H1 (cell line): ENCODE data around the gene DNAL4. TPM values are rescaled to one million over a fixed set of nuclear protein-coding genes. Genes with fewer than 3 reads are reported as not detected.

Experiments used
- CTCF ChIA-PET: fragments of 300-600 bp; sonication (Branson Sonifier 250); formaldehyde crosslinking; loops from one replicate; lab custom pipeline; 2021; ENCODE audit not compliant: partially characterized antibody; lab: Charles Lee
- POLR2A ChIA-PET: fragments of 300-600 bp; sonication (Branson Sonifier 250); formaldehyde crosslinking; loops from one replicate; lab custom pipeline; 2021; ENCODE audit warnings: inconsistent platforms; ENCODE audit not compliant: partially characterized antibody; lab: Charles Lee
- DNase-seq, 2 experiments: peaks; one replicate each; pipeline versions ENCODE4 v3.0.0 to v3.0.0-alpha.2; 2010 to 2022; ENCODE audit warnings: low spot score in 2 of 2, low read depth in 1 of 2, mixed read lengths in 1 of 2
- FAIRE-seq: peaks from 2 replicates; lab custom pipeline; 2011; peaks lifted over from hg19 to GRCh38; lab: Jason Lieb, UNC
- H2AFZ ChIP-seq: 2 replicates; pipeline ENCODE4 v1.8.1; 2012; ENCODE audit warnings: low read length, inconsistent platforms
- H2AK5ac ChIP-seq: 2 replicates; pipeline ENCODE4 v1.6.1; 2013; ENCODE audit warnings: low read depth, low read length
- H2BK120ac ChIP-seq: replicated peaks from 2 replicates; pipeline ENCODE3; 2013; ENCODE audit warnings: low read depth, low read length, inconsistent platforms
- H2BK12ac ChIP-seq: 2 replicates; pipeline ENCODE4 v1.6.1; 2013; ENCODE audit warnings: low read depth, low read length
- H2BK15ac ChIP-seq: 2 replicates; pipeline ENCODE4 v1.6.1; 2013; ENCODE audit warnings: low read length
- H2BK20ac ChIP-seq: 2 replicates; pipeline ENCODE4 v1.6.1; 2013; ENCODE audit warnings: low read length
- H2BK5ac ChIP-seq: 2 replicates; pipeline ENCODE4 v1.6.1; 2013; ENCODE audit warnings: low read depth, low read length
- H3K14ac ChIP-seq: 2 replicates; pipeline ENCODE4 v1.6.1; 2013; ENCODE audit warnings: inconsistent platforms; ENCODE audit not compliant: insufficient read length
- H3K18ac ChIP-seq: 2 replicates; pipeline ENCODE4 v1.6.1; 2013; ENCODE audit warnings: low read length; ENCODE audit errors: extremely low read depth
- H3K23ac ChIP-seq: 2 replicates; pipeline ENCODE4 v1.6.1; 2013; ENCODE audit warnings: inconsistent platforms; ENCODE audit not compliant: insufficient read length
- H3K23me2 ChIP-seq: 2 replicates; pipeline ENCODE4 v1.6.1; 2013; ENCODE audit warnings: low read depth, low read length
- H3K27ac ChIP-seq: 2 replicates; pipeline ENCODE4 v1.6.1; 2011; ENCODE audit warnings: low read depth, low read length, inconsistent platforms
- H3K27me3 ChIP-seq, 4 experiments: replicated peaks in 1 of 4; 1 replicate in 1 of 4; 2 replicates in 3 of 4; pipeline versions ENCODE4 v1.6.1 to v1.8.1; 2011 to 2013; ENCODE audit warnings: low read length in 3 of 4, mild to moderate bottlenecking in 3 of 4, inconsistent platforms in 2 of 4, mixed read lengths in 2 of 4, moderate library complexity in 1 of 4; ENCODE audit not compliant: control insufficient read depth in 3 of 4, insufficient read depth in 3 of 4; ENCODE audit errors: extremely low read depth in 1 of 4
- H3K36me3 ChIP-seq, 4 experiments: 2 replicates each; pipeline versions ENCODE4 v1.6.1 to v1.8.1; 2011 to 2013; ENCODE audit warnings: mild to moderate bottlenecking in 4 of 4, low read length in 3 of 4, moderate library complexity in 2 of 4, control low read depth in 1 of 4, inconsistent platforms in 1 of 4; ENCODE audit not compliant: insufficient read depth in 4 of 4, control insufficient read depth in 2 of 4
- H3K4ac ChIP-seq: replicated peaks from 2 replicates; pipeline ENCODE3; 2013; ENCODE audit warnings: low read length, low read depth, mixed read lengths, inconsistent platforms; ENCODE audit not compliant: insufficient read length
- H3K4me1 ChIP-seq, 4 experiments: replicated peaks in 1 of 4; 1 replicate in 1 of 4; 2 replicates in 3 of 4; pipeline versions ENCODE4 v1.6.1 to v1.8.1; 2011 to 2013; ENCODE audit warnings: low read length in 3 of 4, inconsistent platforms in 2 of 4, mixed read lengths in 1 of 4; ENCODE audit not compliant: insufficient read depth in 4 of 4, control insufficient read depth in 3 of 4
- H3K4me2 ChIP-seq, 2 experiments: 2 replicates each; pipeline versions ENCODE4 v1.6.1 to v1.8.1; 2011 to 2013; ENCODE audit warnings: low read depth in 2 of 2, low read length in 2 of 2, control low read depth in 1 of 2, inconsistent platforms in 1 of 2, mild to moderate bottlenecking in 1 of 2; ENCODE audit not compliant: insufficient read depth in 1 of 2
- H3K4me3 ChIP-seq, 4 experiments: fragments of 200-600, 300-600 bp in 1 of 4; sonication (generic), shearing (Covaris generic), sonication (Bioruptor Twin) in 1 of 4; 2 replicates each; pipeline versions ENCODE4 v1.5.1 to v1.8.1; 2011 to 2016; ENCODE audit warnings: low read length in 4 of 4, low read depth in 3 of 4, control low read depth in 2 of 4, inconsistent platforms in 2 of 4, mild to moderate bottlenecking in 2 of 4, mixed read lengths in 1 of 4, moderate library complexity in 1 of 4; ENCODE audit not compliant: insufficient read depth in 2 of 4; ENCODE audit errors: extremely low read depth in 1 of 4
- H3K56ac ChIP-seq: replicated peaks from 2 replicates; pipeline ENCODE3; 2013; ENCODE audit warnings: low read depth, mild to moderate bottlenecking, mixed read lengths, low read length, inconsistent platforms; ENCODE audit not compliant: insufficient read length
- H3K79me1 ChIP-seq: 2 replicates; pipeline ENCODE4 v1.6.1; 2013; ENCODE audit warnings: low read depth, low read length, control low read depth
- H3K79me2 ChIP-seq, 2 experiments: 2 replicates each; pipeline versions ENCODE4 v1.6.1 to v1.8.1; 2012 to 2013; ENCODE audit warnings: low read length in 2 of 2, mild to moderate bottlenecking in 2 of 2, inconsistent platforms in 1 of 2; ENCODE audit not compliant: insufficient read depth in 2 of 2, control insufficient read depth in 1 of 2
- H3K9ac ChIP-seq, 4 experiments: replicated peaks in 1 of 4; 1 replicate in 1 of 4; 2 replicates in 3 of 4; pipeline versions ENCODE4 v1.6.1 to v1.8.1; 2011 to 2013; ENCODE audit warnings: low read depth in 3 of 4, low read length in 3 of 4, control low read depth in 2 of 4, mild to moderate bottlenecking in 2 of 4, moderate library complexity in 2 of 4, inconsistent platforms in 1 of 4; ENCODE audit errors: extremely low read depth in 1 of 4
- H3K9me3 ChIP-seq, 2 experiments: 2 replicates each; pipeline versions ENCODE4 v1.6.1 to v1.8.1; 2012 to 2013; ENCODE audit warnings: mild to moderate bottlenecking in 2 of 2, moderate library complexity in 2 of 2, control low read depth in 1 of 2, inconsistent platforms in 1 of 2, low read depth in 1 of 2, low read length in 1 of 2, mixed read lengths in 1 of 2; ENCODE audit not compliant: insufficient read depth in 2 of 2
- H4K20me1 ChIP-seq, 2 experiments: replicated peaks in 1 of 2; 2 replicates each; pipeline versions ENCODE3 to v1.8.1; 2011 to 2013; ENCODE audit warnings: inconsistent platforms in 2 of 2, low read length in 2 of 2, mild to moderate bottlenecking in 1 of 2; ENCODE audit not compliant: insufficient read depth in 2 of 2, control insufficient read depth in 1 of 2
- H4K5ac ChIP-seq: 2 replicates; pipeline ENCODE4 v1.6.1; 2013; ENCODE audit warnings: low read length, low read depth, mixed read lengths, inconsistent platforms; ENCODE audit not compliant: insufficient read length
- H4K8ac ChIP-seq: 2 replicates; pipeline ENCODE4 v1.8.0; 2013; ENCODE audit warnings: mild to moderate bottlenecking, moderate library complexity, low read length, inconsistent platforms; ENCODE audit not compliant: insufficient read depth; ENCODE audit errors: extremely low read depth
- H4K91ac ChIP-seq: replicated peaks from 2 replicates; pipeline ENCODE3; 2013; ENCODE audit warnings: low read length, mixed read lengths, inconsistent platforms; ENCODE audit not compliant: insufficient read length
- ASH2L ChIP-seq: fragments of 200-600, 300-600 bp; sonication (generic); IDR thresholded peaks from one replicate; pipeline ENCODE4 v1.7.1; 2017; ENCODE audit warnings: low read length
- CBX8 ChIP-seq: fragments of 300-800, 300-1000 bp; sonication (generic); IDR thresholded peaks from 2 replicates; pipeline ENCODE4 v1.7.1; 2016; ENCODE audit warnings: low read depth, low read length, borderline replicate concordance
- CHD1 ChIP-seq: IDR thresholded peaks from 2 replicates; pipeline ENCODE4 v1.6.1; 2012; ENCODE audit warnings: low read depth, low read length, improper control_type of control experiment
- JUN ChIP-seq: IDR thresholded peaks from 2 replicates; pipeline ENCODE4 v1.6.1; 2011; ENCODE audit warnings: low read depth, mild to moderate bottlenecking, improper control_type of control experiment, low read length
- KDM4A ChIP-seq: IDR thresholded peaks from one replicate; pipeline ENCODE4 v1.7.1; 2012; ENCODE audit warnings: low read depth, mild to moderate bottlenecking, moderate library complexity, low read length, inconsistent platforms; ENCODE audit not compliant: severe bottlenecking
- KDM5A ChIP-seq: fragments of 200-600 bp; IDR thresholded peaks from 2 replicates; pipeline ENCODE4 v1.7.1; 2012; ENCODE audit warnings: mild to moderate bottlenecking, low read length, inconsistent platforms, mixed read lengths
- NANOG ChIP-seq: IDR thresholded peaks from 2 replicates; pipeline ENCODE4 v1.6.1; 2011; ENCODE audit warnings: low read length, low read depth, mild to moderate bottlenecking, inconsistent platforms; ENCODE audit not compliant: insufficient read depth, poor library complexity, severe bottlenecking
- PHF8 ChIP-seq: fragments of 200-600 bp; sonication (generic); conservative IDR thresholded peaks from 2 replicates; pipeline ENCODE4 v1.7.1; 2012; ENCODE audit warnings: low read depth, mild to moderate bottlenecking, inconsistent platforms, low read length, moderate library complexity
- POLR2AphosphoS5 ChIP-seq: IDR thresholded peaks from 2 replicates; pipeline ENCODE4 v1.6.1; 2011; ENCODE audit warnings: low read depth, low read length
- RBBP5 ChIP-seq: IDR thresholded peaks from 2 replicates; pipeline ENCODE4 v1.7.1; 2012; ENCODE audit warnings: low read depth, mild to moderate bottlenecking, inconsistent platforms, low read length, moderate library complexity, borderline replicate concordance
- RXRA ChIP-seq: IDR thresholded peaks from 2 replicates; pipeline ENCODE4 v1.6.1; 2011; ENCODE audit warnings: low read depth, mild to moderate bottlenecking, low read length, moderate library complexity; ENCODE audit not compliant: insufficient read depth
- TEAD4 ChIP-seq: IDR thresholded peaks from 2 replicates; pipeline ENCODE4 v1.6.1; 2012; ENCODE audit warnings: low read depth, low read length, inconsistent platforms, mixed read lengths
- WGBS, 2 experiments: shearing (Covaris generic) in 1 of 2; methylation state at CpG; one replicate each; pipeline versions ENCODE4 v1.1.6 to v1.1.7; 2013 to 2015; ENCODE audit warnings: low lambda C conversion rate in 2 of 2, mixed read lengths in 2 of 2, inconsistent platforms in 1 of 2, low coverage in 1 of 2, missing lambda C conversion rate in 1 of 2; ENCODE audit not compliant: insufficient replicate concordance in 2 of 2, insufficient coverage in 1 of 2, insufficient read length in 1 of 2; ENCODE audit errors: extremely low coverage in 1 of 2, missing lambda C conversion rate in 1 of 2; 5-methylcytosine and 5-hydroxymethylcytosine counted together
- polyA plus RNA-seq, 7 experiments: library from polyadenylated mRNA; depleted of rRNA in 3 of 7; stranded (reverse) in 5 of 7; unstranded in 2 of 7; fragments of >200 nt in 5 of 7; fragments of 200-250 nt in 2 of 7; gene quantifications; 1 replicate in 5 of 7; 2 replicates in 1 of 7; 4 replicates in 1 of 7; pipeline versions ENCODE4 v1.2.1 to v1.2.3, GENCODE V29; 2011 to 2013; ENCODE audit warnings: missing spikeins in 2 of 7, mixed read lengths in 2 of 7
- total RNA-seq: library from RNA; stranded (reverse); fragmentation: NEBNext Ultra II Directional; extraction: Animal tissue kit (Norgen Biotek cat#: 25700); gene quantifications from 2 replicates; pipeline ENCODE4 v1.2.1, GENCODE V29; 2021

DNAL4 gene
- total and polyA plus RNA-seq, 2 of the 8 experiments (the other 6 are each of a cell fraction or from before 2014, with no cell fraction given): 8.8 to 14.0 TPM

GRCh38 chr22:38829485-38829884 is 35.5 kb upstream of the DNAL4 start:
- H2AFZ ChIP-seq: no peak overlapping the region
- H3K4me3 ChIP-seq: no peak overlapping the region
- H3K4ac ChIP-seq: no peak overlapping the region
- peaks cover 0 to 1% of the 10 kb centered on the region in 2 experiments for H4K20me1 ChIP-seq
- no peak overlapping the region for H3K9ac ChIP-seq
- H2BK12ac ChIP-seq: no peak overlapping the region
- FAIRE-seq: no peak
- no peak for TF ChIP-seq CHD1
- TF ChIP-seq RBBP5: no peak
- no peak for TF ChIP-seq KDM4A
- TF ChIP-seq POLR2AphosphoS5: no peak
- TF ChIP-seq PHF8: no peak
- no peak for TF ChIP-seq TEAD4
- no peak for TF ChIP-seq NANOG
- no peak for TF ChIP-seq ASH2L
- no peak for TF ChIP-seq RXRA
- no peak for TF ChIP-seq CBX8
- TF ChIP-seq JUN: no peak
- TF ChIP-seq KDM5A: no peak
- no peak overlapping the region for H3K14ac ChIP-seq
- no peak overlapping the region for H3K18ac ChIP-seq
- no peaks in the 10 kb centered on the region for H3K9me3 ChIP-seq
- no peak overlapping the region for H2BK15ac ChIP-seq
- no peak overlapping the region for H2BK20ac ChIP-seq
- CTCF ChIA-PET: interaction anchor here (0.8 to 6.8 kb wide), 7 partner anchors 7 to 60 kb away, joined by 3 to 53 read pairs (median 3); no protein-coding TSS in a partner anchor
- no peak overlapping the region for H2AK5ac ChIP-seq
- H2BK120ac ChIP-seq: no peak overlapping the region
- no peak for DNase-seq
- no peak overlapping the region for H2BK5ac ChIP-seq
- no peaks in the 10 kb centered on the region for H3K27me3 ChIP-seq
- POLR2A ChIA-PET: interaction anchor here (1.1 to 1.2 kb wide), 2 partner anchors 10 to 61 kb away, joined by 3 read pairs; no protein-coding TSS in a partner anchor
- no peak overlapping the region for H3K23ac ChIP-seq
- H3K4me1 ChIP-seq: peaks cover 0 to 6% (median 2%) of the 10 kb centered on the region in 4 experiments; a peak in 2 of 7 replicates
- no peak overlapping the region for H3K27ac ChIP-seq
- H3K79me2 ChIP-seq: no peaks in the 10 kb centered on the region
- 95% methylated on average over 4 of the region's 4 CpGs; no CpG with 5 or more reads in 1 of the 2 experiments for WGBS, 2 experiments
- H3K56ac ChIP-seq: no peak overlapping the region
- peaks cover 1% of the 10 kb centered on the region; the same call in 1 of the 2 replicates for H3K23me2 ChIP-seq
- H4K91ac ChIP-seq: no peak overlapping the region
- no peak overlapping the region for H3K4me2 ChIP-seq
- no peaks in the 10 kb centered on the region for H3K36me3 ChIP-seq
- H4K8ac ChIP-seq: no peak overlapping the region
- H4K5ac ChIP-seq: no peak overlapping the region
- H3K79me1 ChIP-seq: peaks cover 3% of the 10 kb centered on the region; the same call in 1 of the 2 replicates
